ENCODE measurements around the gene USP54.

GRCh38 chr10:73460897-73461296 is 130.2 kb downstream of the USP54 start:
- TF ChIP-seq CTCF (IDR thresholded peaks at IDR 0.05) (no peak), POLR2A (IDR thresholded peaks at IDR 0.05) (no peak)

All from thyroid gland (tissue), 4 donors.